Measurements from ENCODE around the gene P2RX1. TPM values are rescaled to one million over a fixed set of nuclear protein-coding genes. Genes with fewer than 3 reads are reported as not detected.

Gene P2RX1
- total and polyA plus RNA-seq, 2 of the 4 experiments (the other 2 are of a cell fraction) = not detected

DNA sequence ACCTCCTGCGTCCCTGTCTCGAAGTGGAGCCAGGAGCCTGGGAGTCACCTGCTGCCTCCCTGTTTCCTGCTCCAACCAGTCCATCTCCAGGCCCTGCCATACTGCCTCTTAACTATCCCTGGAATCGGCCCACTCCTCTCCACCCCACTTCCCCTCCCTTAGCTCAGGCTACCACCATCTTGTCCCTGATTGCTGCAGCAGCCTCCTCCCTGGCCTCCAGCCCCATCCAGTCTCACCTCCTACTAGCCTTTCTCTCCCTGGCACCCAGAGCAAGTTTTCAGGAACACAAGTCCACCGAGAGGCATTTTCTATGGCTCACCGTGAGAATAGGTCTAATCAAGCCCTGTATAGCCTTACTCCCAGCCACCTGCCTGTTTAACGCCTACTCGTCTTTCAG is 22.5 kb downstream of the P2RX1 start:
- Histone ChIP-seq H2AK5ac (ENCODE audit: low read depth, low read length) (peak overlapping the region; percentile 15), H3K27ac (ENCODE audit: insufficient read depth, low read length) (no peak overlapping the region), H4K91ac (ENCODE audit: insufficient read depth, low read depth, low read length) (peak overlapping the region; percentile 59), H3K4me3 (ENCODE audit: insufficient read depth, low read depth, low read length) (no peak overlapping the region), H3K4ac (ENCODE audit: low read depth, low read length) (peak overlapping the region; percentile 80), H3K4me2 (ENCODE audit: low read depth, low read length) (no peak overlapping the region; the same call in 1 of the 2 replicates), H4K8ac (ENCODE audit: low read depth in 2 of 2, low read length in 2 of 2) (peak overlapping the region; percentile 85 to 88; a peak in 3 of 4 replicates), H2BK20ac (ENCODE audit: low read depth, low read length) (0 out of 2 replicates have a peak overlapping the region, but pooled peaks have one; percentile 48), H3K14ac (replicated peaks; ENCODE audit: low read depth, low read length) (no peak overlapping the region), H3K9me3 (ENCODE audit: control insufficient read depth, insufficient read depth, low read length) (no peaks in the 10 kb centered on the region), H3K18ac (ENCODE audit: low read depth, low read length) (no peak overlapping the region), H2BK120ac (ENCODE audit: low read depth, low read length) (peak overlapping the region; percentile 30; the same call in 1 of the 2 replicates), H2BK5ac (ENCODE audit: low read depth, low read length, poor library complexity, severe bottlenecking) (peak overlapping the region; percentile 87), H3K9me1 (ENCODE audit: insufficient read depth, low read length) (peaks cover 31% of the 10 kb centered on the region), H2BK15ac (ENCODE audit: low read depth, low read length) (no peak overlapping the region), H3K36me3 (ENCODE audit: control insufficient read depth, insufficient read depth, low read length) (no peaks in the 10 kb centered on the region), H3K4me1 (ENCODE audit: control insufficient read depth, insufficient read depth, low read length) (peaks cover 34% of the 10 kb centered on the region), H2AK9ac (replicated peaks; ENCODE audit: low read depth, low read length, poor library complexity) (peak overlapping the region; percentile 65), H3K27me3 (ENCODE audit: control insufficient read depth, insufficient read depth, low read length) (no peaks in the 10 kb centered on the region), H3K23ac (ENCODE audit: low read depth, low read length) (peak overlapping the region; percentile 48; the same call in 1 of the 2 replicates), H2AFZ (replicated peaks; ENCODE audit: low read length, poor library complexity) (peak overlapping the region; percentile 99), H4K5ac (ENCODE audit: low read depth, low read length) (peak overlapping the region; percentile 49; the same call in 1 of the 2 replicates), H3K9ac (ENCODE audit: low read depth, low read length) (peak overlapping the region; percentile 45; the same call in 1 of the 2 replicates), H3K56ac (ENCODE audit: extremely low read depth, insufficient read depth, low read length) (no peak overlapping the region), H3K79me1 (ENCODE audit: low read depth in 1 of 2, low read length in 2 of 2) (peaks cover 8 to 34% of the 10 kb centered on the region in 2 experiments; a peak in 3 of 4 replicates), H4K20me1 (ENCODE audit: insufficient read depth, low read length) (peaks cover 6% of the 10 kb centered on the region; the same call in 1 of the 2 replicates)
- WGBS, 2 experiments (ENCODE audit: extremely low coverage in 2 of 2, insufficient read length in 1 of 2) = 61% methylated on average over 4 of the region's 7 CpGs; no CpG with 5 or more reads in 1 of the 2 experiments
- no TSS peak for BruUV-seq (replicated peaks)
- no peak for DNase-seq
- in situ Hi-C loops (cut with MboI; ENCODE audit: low sequenced_read_pairs) (no loop called here), dilution Hi-C loops (cut with HindIII; ENCODE audit: low sequenced_read_pairs, unreplicated experiment) (no loop called here), intact Hi-C loops (cut with micrococcal nuclease) (loop anchor here (2.0 kb wide), 1 partner anchor 47 kb away; the partner anchor contains the start of gene NCBP3)
- ChIA-PET CTCF (no interaction called here), POLR2A (ENCODE audit: unreplicated experiment) (interaction anchor here (0.5 kb wide), 1 partner anchor 9 kb away, joined by 3 read pairs; no protein-coding TSS in a partner anchor)
- no peak for ATAC-seq (ENCODE audit: low read depth)
- TF ChIP-seq MAZ (IDR thresholded peaks at IDR 0.05; ENCODE audit: borderline replicate concordance, low read depth, low read length) (no peak), CEBPB (IDR thresholded peaks at IDR 0.05; ENCODE audit: low read depth, low read length) (no peak), MAFK (IDR thresholded peaks at IDR 0.05; ENCODE audit: low read depth, low read length) (no peak), RAD21 (IDR thresholded peaks at IDR 0.05; ENCODE audit: low read length) (no peak), CHD1 (IDR thresholded peaks at IDR 0.05; ENCODE audit: low read depth, low read length) (no peak), NFE2L2 (IDR thresholded peaks at IDR 0.05; ENCODE audit: low read depth, low read length) (no peak), RFX5 (IDR thresholded peaks at IDR 0.05; ENCODE audit: low read depth, low read length) (no peak), SMC3 (IDR thresholded peaks at IDR 0.05; ENCODE audit: low read depth, low read length) (no peak), POLR2A (IDR thresholded peaks at IDR 0.05; ENCODE audit: low read depth, low read length) (no peak), RCOR1 (IDR thresholded peaks at IDR 0.05; ENCODE audit: insufficient replicate concordance, low read length) (no peak), BHLHE40 (IDR thresholded peaks at IDR 0.05; ENCODE audit: low read depth, low read length) (no peak), MXI1 (IDR thresholded peaks at IDR 0.05; ENCODE audit: borderline replicate concordance, low read depth, low read length) (no peak), FOS (IDR thresholded peaks at IDR 0.05; ENCODE audit: low read depth, low read length) (no peak)
- TF ChIP-seq, protein P1, sequence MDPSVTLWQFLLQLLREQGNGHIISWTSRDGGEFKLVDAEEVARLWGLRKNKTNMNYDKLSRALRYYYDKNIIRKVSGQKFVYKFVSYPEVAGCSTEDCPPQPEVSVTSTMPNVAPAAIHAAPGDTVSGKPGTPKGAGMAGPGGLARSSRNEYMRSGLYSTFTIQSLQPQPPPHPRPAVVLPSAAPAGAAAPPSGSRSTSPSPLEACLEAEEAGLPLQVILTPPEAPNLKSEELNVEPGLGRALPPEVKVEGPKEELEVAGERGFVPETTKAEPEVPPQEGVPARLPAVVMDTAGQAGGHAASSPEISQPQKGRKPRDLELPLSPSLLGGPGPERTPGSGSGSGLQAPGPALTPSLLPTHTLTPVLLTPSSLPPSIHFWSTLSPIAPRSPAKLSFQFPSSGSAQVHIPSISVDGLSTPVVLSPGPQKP (IDR thresholded peaks at IDR 0.05; ENCODE audit: borderline replicate concordance, low read depth, low read length) = no peak
- TF ChIP-seq, protein P2, sequence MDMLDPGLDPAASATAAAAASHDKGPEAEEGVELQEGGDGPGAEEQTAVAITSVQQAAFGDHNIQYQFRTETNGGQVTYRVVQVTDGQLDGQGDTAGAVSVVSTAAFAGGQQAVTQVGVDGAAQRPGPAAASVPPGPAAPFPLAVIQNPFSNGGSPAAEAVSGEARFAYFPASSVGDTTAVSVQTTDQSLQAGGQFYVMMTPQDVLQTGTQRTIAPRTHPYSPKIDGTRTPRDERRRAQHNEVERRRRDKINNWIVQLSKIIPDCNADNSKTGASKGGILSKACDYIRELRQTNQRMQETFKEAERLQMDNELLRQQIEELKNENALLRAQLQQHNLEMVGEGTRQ (IDR thresholded peaks at IDR 0.05; ENCODE audit: low read depth, low read length) = no peak
- TF ChIP-seq, protein P3, sequence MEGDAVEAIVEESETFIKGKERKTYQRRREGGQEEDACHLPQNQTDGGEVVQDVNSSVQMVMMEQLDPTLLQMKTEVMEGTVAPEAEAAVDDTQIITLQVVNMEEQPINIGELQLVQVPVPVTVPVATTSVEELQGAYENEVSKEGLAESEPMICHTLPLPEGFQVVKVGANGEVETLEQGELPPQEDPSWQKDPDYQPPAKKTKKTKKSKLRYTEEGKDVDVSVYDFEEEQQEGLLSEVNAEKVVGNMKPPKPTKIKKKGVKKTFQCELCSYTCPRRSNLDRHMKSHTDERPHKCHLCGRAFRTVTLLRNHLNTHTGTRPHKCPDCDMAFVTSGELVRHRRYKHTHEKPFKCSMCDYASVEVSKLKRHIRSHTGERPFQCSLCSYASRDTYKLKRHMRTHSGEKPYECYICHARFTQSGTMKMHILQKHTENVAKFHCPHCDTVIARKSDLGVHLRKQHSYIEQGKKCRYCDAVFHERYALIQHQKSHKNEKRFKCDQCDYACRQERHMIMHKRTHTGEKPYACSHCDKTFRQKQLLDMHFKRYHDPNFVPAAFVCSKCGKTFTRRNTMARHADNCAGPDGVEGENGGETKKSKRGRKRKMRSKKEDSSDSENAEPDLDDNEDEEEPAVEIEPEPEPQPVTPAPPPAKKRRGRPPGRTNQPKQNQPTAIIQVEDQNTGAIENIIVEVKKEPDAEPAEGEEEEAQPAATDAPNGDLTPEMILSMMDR (conservative IDR thresholded peaks at IDR 0.05; ENCODE audit: low read depth, low read length) = no peak
